OCI-LY7 (cell line): ENCODE results near the gene ZNRF4.

ENCODE experiments used
- CTCF ChIP-seq: fragments of 200-600 bp; sonication (generic); conservative IDR thresholded peaks from 2 replicates; pipeline ENCODE4 v1.5.1; 2014; ENCODE audit warnings: mild to moderate bottlenecking, antibody characterized with exemption, low read length, moderate library complexity, mixed read lengths
- EZH2phosphoT487 ChIP-seq: fragments of 200-600 bp; sonication (generic); IDR thresholded peaks from 2 replicates; pipeline ENCODE4 v1.6.1; 2018; ENCODE audit warnings: low read depth, borderline replicate concordance, mild to moderate bottlenecking, mixed run types, antibody characterized with exemption, low read length, moderate library complexity, mixed read lengths

DNA sequence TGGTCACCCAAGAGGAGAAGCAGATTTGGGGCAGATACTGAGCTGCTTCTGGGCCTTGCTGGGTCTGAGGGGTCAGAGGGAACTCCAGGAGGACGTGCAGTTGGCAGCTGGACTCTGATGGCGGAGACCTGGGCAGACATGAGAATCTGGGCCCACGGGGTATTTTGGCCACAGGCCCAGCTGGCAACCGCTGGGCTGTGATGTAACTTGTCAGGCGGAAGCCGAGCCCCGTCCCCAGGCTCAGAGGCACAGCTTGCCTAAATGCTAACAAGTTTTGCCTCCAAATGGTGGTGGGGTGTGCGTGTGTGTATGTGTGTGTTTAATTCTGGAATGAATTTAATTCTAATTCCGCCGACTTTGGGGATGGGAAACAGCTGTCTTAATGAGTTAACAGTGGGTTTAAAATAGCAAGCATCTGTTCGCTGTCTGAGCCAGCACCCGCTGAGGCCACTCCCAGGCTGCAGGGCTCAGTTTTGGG is 11.6 kb downstream of the ZNRF4 start:
- TF ChIP-seq CTCF = no peak
- no peak for TF ChIP-seq EZH2phosphoT487
